Fibroblast of lung (primary cell): ENCODE measurements around the gene PCDHGA11. TPM values are rescaled to one million over a fixed set of nuclear protein-coding genes. Genes with fewer than 3 reads are reported as not detected.
A peak's percentile ranks its signal among the peaks of the same experiment; 100 is the strongest.

Experiments used
- DNase-seq, 2 donors: peaks; one replicate each; pipeline versions ENCODE4 v3.0.0 to v3.0.0-alpha.2; 2010; ENCODE audit warnings: low read depth in 2 of 2
- H2AFZ ChIP-seq: 2 replicates; pipeline ENCODE4 v1.5.1; 2012; ENCODE audit warnings: low read length, control low read depth, inconsistent platforms
- H3K27ac ChIP-seq: 2 replicates; pipeline ENCODE4 v1.5.1; 2011; ENCODE audit warnings: low read length, control low read depth; ENCODE audit not compliant: insufficient read depth
- H3K27me3 ChIP-seq: 2 replicates; pipeline ENCODE4 v1.5.1; 2011; ENCODE audit warnings: mild to moderate bottlenecking, low read length; ENCODE audit not compliant: control insufficient read depth, insufficient read depth
- H3K36me3 ChIP-seq: 2 replicates; pipeline ENCODE4 v1.5.1; 2011; ENCODE audit warnings: low read length; ENCODE audit not compliant: control insufficient read depth, insufficient read depth
- H3K4me1 ChIP-seq: 2 replicates; pipeline ENCODE4 v1.5.1; 2011; ENCODE audit warnings: low read length; ENCODE audit not compliant: control insufficient read depth, insufficient read depth; ENCODE audit errors: extremely low read depth
- H3K4me2 ChIP-seq: 2 replicates; pipeline ENCODE4 v1.5.1; 2011; ENCODE audit warnings: low read length, control low read depth; ENCODE audit not compliant: insufficient read depth; ENCODE audit errors: extremely low read depth
- H3K4me3 ChIP-seq, 4 experiments: fragments of 200-600 bp in 1 of 4; sonication (generic) in 1 of 4; replicated peaks in 1 of 4; 2 replicates each; pipeline ENCODE4 v1.5.1; 2011 to 2016; ENCODE audit warnings: low read length in 4 of 4, low read depth in 3 of 4, mild to moderate bottlenecking in 3 of 4, control low read depth in 2 of 4, inconsistent platforms in 1 of 4, mixed read lengths in 1 of 4; ENCODE audit not compliant: insufficient read depth in 1 of 4; ENCODE audit errors: control extremely low read depth in 1 of 4
- H3K79me2 ChIP-seq: 2 replicates; pipeline ENCODE4 v1.5.1; 2012; ENCODE audit warnings: mild to moderate bottlenecking, low read length, inconsistent platforms; ENCODE audit not compliant: control insufficient read depth, insufficient read depth
- H3K9ac ChIP-seq: 2 replicates; pipeline ENCODE4 v1.5.1; 2011; ENCODE audit warnings: mild to moderate bottlenecking, low read length, control low read depth; ENCODE audit not compliant: insufficient read depth
- H3K9me3 ChIP-seq: 2 replicates; pipeline ENCODE4 v1.5.1; 2012; ENCODE audit warnings: low read depth, low read length; ENCODE audit not compliant: control insufficient read depth, insufficient read depth
- H4K20me1 ChIP-seq: 2 replicates; pipeline ENCODE4 v1.5.1; 2011; ENCODE audit warnings: low read length; ENCODE audit not compliant: control insufficient read depth, insufficient read depth; ENCODE audit errors: extremely low read depth
- CTCF ChIP-seq, 2 donors: IDR thresholded peaks in 1 of 2; conservative IDR thresholded peaks in 1 of 2; 1 replicate in 1 of 2; 2 replicates in 1 of 2; pipeline ENCODE4 v1.5.1; 2011 to 2012; ENCODE audit warnings: low read length in 2 of 2, control low read depth in 1 of 2, inconsistent platforms in 1 of 2, low read depth in 1 of 2, mild to moderate bottlenecking in 1 of 2
- EZH2 ChIP-seq: IDR thresholded peaks from 2 replicates; pipeline ENCODE4 v1.5.1; 2012; ENCODE audit warnings: low read length, control low read depth, mild to moderate bottlenecking; ENCODE audit errors: missing control alignments
- polyA plus RNA-seq, 2 donors: library from polyadenylated mRNA; depleted of rRNA in 1 of 2; stranded (reverse) in 1 of 2; unstranded in 1 of 2; fragments of >200 nt; gene quantifications; 2 replicates each; pipeline ENCODE4 v1.2.1, GENCODE V29; 2011 to 2012; ENCODE audit warnings: missing spikeins in 1 of 2
- total RNA-seq: library from RNA; depleted of rRNA; stranded (reverse); fragments of >200 nt; gene quantifications from 2 replicates; pipeline ENCODE4 v1.2.1, GENCODE V29; 2014

PCDHGA11 gene
- total and polyA plus RNA-seq, 2 donors (not counting 1 experiment from before 2014, with no cell fraction given): 4.7 to 8.6 TPM

GRCh38 chr5:141441571-141442170 is 20.8 kb downstream of the PCDHGA11 start:
- H3K9ac ChIP-seq: no peak overlapping the region
- H3K27me3 ChIP-seq: no peaks in the 10 kb centered on the region
- no peak overlapping the region for H2AFZ ChIP-seq
- H3K4me1 ChIP-seq: no peaks in the 10 kb centered on the region
- no peaks in the 10 kb centered on the region for H3K79me2 ChIP-seq
- DNase-seq: no peak
- H3K4me3 ChIP-seq: no peak overlapping the region
- H3K36me3 ChIP-seq: no peaks in the 10 kb centered on the region
- no peak overlapping the region for H3K27ac ChIP-seq
- no peaks in the 10 kb centered on the region for H3K9me3 ChIP-seq
- no peak overlapping the region for H3K4me2 ChIP-seq
- no peaks in the 10 kb centered on the region for H4K20me1 ChIP-seq
- TF ChIP-seq EZH2 (no peak), CTCF (conservative IDR thresholded peaks at IDR 0.05 in 1 of 2, IDR thresholded peaks at IDR 0.05 in 1 of 2; ENCODE audit: low read depth in 1 of 2, low read length in 2 of 2) (no peak)

GRCh38 chr5:141465351-141465750 is 44.5 kb downstream of the PCDHGA11 start:
- Histone ChIP-seq H4K20me1 (no peaks in the 10 kb centered on the region), H3K27me3 (no peaks in the 10 kb centered on the region), H3K79me2 (no peaks in the 10 kb centered on the region), H3K4me3 (no peak overlapping the region), H3K27ac (no peak overlapping the region), H3K4me2 (no peak overlapping the region), H3K4me1 (no peaks in the 10 kb centered on the region), H3K9ac (no peak overlapping the region), H2AFZ (no peak overlapping the region), H3K9me3 (no peaks in the 10 kb centered on the region), H3K36me3 (no peaks in the 10 kb centered on the region)
- peak in 1 of 2 donors; percentile 74 for DNase-seq
- TF ChIP-seq EZH2 (no peak), CTCF (conservative IDR thresholded peaks at IDR 0.05 in 1 of 2, IDR thresholded peaks at IDR 0.05 in 1 of 2; ENCODE audit: low read depth in 1 of 2, low read length in 2 of 2) (no peak)

Other genes with a start within 250 kb of the PCDHGA11 start
Only the 30 nearest of the 37 such genes appear.
- gene PCDHB12, start 212.3 kb upstream of the PCDHGA11 start, total RNA-seq: 0.26 and 0.66 TPM in 2 replicates
- 0.02 and 0.27 TPM in 2 replicates for gene PCDHB12, start 212.3 kb upstream of the PCDHGA11 start, polyA plus RNA-seq
- 0.26 and 1.5 TPM in 2 replicates for gene PCDHB13, start 207.1 kb upstream of the PCDHGA11 start, total RNA-seq
- 0.24 and 0.62 TPM in 2 replicates for gene PCDHB13, start 207.1 kb upstream of the PCDHGA11 start, polyA plus RNA-seq
- 0.77 and 1.7 TPM in 2 replicates for gene PCDHB14, start 197.7 kb upstream of the PCDHGA11 start, total RNA-seq
- 0.18 and 0.86 TPM in 2 replicates for gene PCDHB14, start 197.7 kb upstream of the PCDHGA11 start, polyA plus RNA-seq
- 0.77 and 1.8 TPM in 2 replicates for gene PCDHB15, start 175.7 kb upstream of the PCDHGA11 start, total RNA-seq
- 0.12 and 0.31 TPM in 2 replicates for gene PCDHB15, start 175.7 kb upstream of the PCDHGA11 start, polyA plus RNA-seq
- gene SLC25A2, start 117.0 kb upstream of the PCDHGA11 start, total RNA-seq: 0.66 TPM in 1 of 2 replicates, not detected in the other
- not detected in 2 replicates for gene SLC25A2, start 117.0 kb upstream of the PCDHGA11 start, polyA plus RNA-seq
- 87.1 and 107 TPM in 2 replicates for gene TAF7, start 100.3 kb upstream of the PCDHGA11 start, total RNA-seq
- gene TAF7, start 100.3 kb upstream of the PCDHGA11 start, polyA plus RNA-seq: 64.9 and 73.0 TPM in 2 replicates
- gene PCDHGA1, start 90.5 kb upstream of the PCDHGA11 start, total RNA-seq: 1.0 and 1.8 TPM in 2 replicates
- 1.1 and 1.6 TPM in 2 replicates for gene PCDHGA1, start 90.5 kb upstream of the PCDHGA11 start, polyA plus RNA-seq
- 2.8 and 4.5 TPM in 2 replicates for gene PCDHGA2, start 82.3 kb upstream of the PCDHGA11 start, total RNA-seq
- gene PCDHGA2, start 82.3 kb upstream of the PCDHGA11 start, polyA plus RNA-seq: 4.2 and 5.8 TPM in 2 replicates
- 1.5 and 2.8 TPM in 2 replicates for gene PCDHGA3, start 77.2 kb upstream of the PCDHGA11 start, total RNA-seq
- 1.3 and 1.4 TPM in 2 replicates for gene PCDHGA3, start 77.2 kb upstream of the PCDHGA11 start, polyA plus RNA-seq
- 3.1 and 4.3 TPM in 2 replicates for gene PCDHGB1, start 71.0 kb upstream of the PCDHGA11 start, total RNA-seq
- 1.7 TPM in 2 replicates for gene PCDHGB1, start 71.0 kb upstream of the PCDHGA11 start, polyA plus RNA-seq
- gene PCDHGA4, start 66.0 kb upstream of the PCDHGA11 start, total RNA-seq: 2.8 and 7.6 TPM in 2 replicates
- 3.1 and 6.4 TPM in 2 replicates for gene PCDHGA4, start 66.0 kb upstream of the PCDHGA11 start, polyA plus RNA-seq
- gene PCDHGB2, start 61.1 kb upstream of the PCDHGA11 start, total RNA-seq: 3.1 and 4.6 TPM in 2 replicates
- gene PCDHGB2, start 61.1 kb upstream of the PCDHGA11 start, polyA plus RNA-seq: 2.3 and 5.7 TPM in 2 replicates
- gene PCDHGA5, start 56.9 kb upstream of the PCDHGA11 start, total RNA-seq: 1.5 and 2.6 TPM in 2 replicates
- 1.2 and 1.4 TPM in 2 replicates for gene PCDHGA5, start 56.9 kb upstream of the PCDHGA11 start, polyA plus RNA-seq
- gene PCDHGB3, start 50.8 kb upstream of the PCDHGA11 start, total RNA-seq: 3.1 and 5.8 TPM in 2 replicates
- 2.5 and 2.9 TPM in 2 replicates for gene PCDHGB3, start 50.8 kb upstream of the PCDHGA11 start, polyA plus RNA-seq
- gene PCDHGA6, start 47.2 kb upstream of the PCDHGA11 start, total RNA-seq: 3.1 and 4.8 TPM in 2 replicates
- gene PCDHGA6, start 47.2 kb upstream of the PCDHGA11 start, polyA plus RNA-seq: 3.9 and 4.2 TPM in 2 replicates
- gene PCDHGA7, start 38.3 kb upstream of the PCDHGA11 start, total RNA-seq: 2.8 and 6.8 TPM in 2 replicates
- gene PCDHGA7, start 38.3 kb upstream of the PCDHGA11 start, polyA plus RNA-seq: 2.7 and 3.0 TPM in 2 replicates
- 10.0 and 18.3 TPM in 2 replicates for gene PCDHGB4, start 33.4 kb upstream of the PCDHGA11 start, total RNA-seq
- 13.3 and 15.5 TPM in 2 replicates for gene PCDHGB4, start 33.4 kb upstream of the PCDHGA11 start, polyA plus RNA-seq
- 2.6 and 4.6 TPM in 2 replicates for gene PCDHGA8, start 28.4 kb upstream of the PCDHGA11 start, total RNA-seq
- gene PCDHGA8, start 28.4 kb upstream of the PCDHGA11 start, polyA plus RNA-seq: 0.76 and 1.1 TPM in 2 replicates
- gene PCDHGB5, start 23.1 kb upstream of the PCDHGA11 start, total RNA-seq: 17.5 and 21.5 TPM in 2 replicates
- gene PCDHGB5, start 23.1 kb upstream of the PCDHGA11 start, polyA plus RNA-seq: 19.6 TPM in 2 replicates
- gene PCDHGA9, start 18.3 kb upstream of the PCDHGA11 start, total RNA-seq: 2.6 and 4.8 TPM in 2 replicates
- gene PCDHGA9, start 18.3 kb upstream of the PCDHGA11 start, polyA plus RNA-seq: 3.2 and 3.3 TPM in 2 replicates
- 3.9 and 4.3 TPM in 2 replicates for gene PCDHGB6, start 13.0 kb upstream of the PCDHGA11 start, total RNA-seq
- 2.6 and 2.8 TPM in 2 replicates for gene PCDHGB6, start 13.0 kb upstream of the PCDHGA11 start, polyA plus RNA-seq
- 7.4 and 10.2 TPM in 2 replicates for gene PCDHGA10, start 8.1 kb upstream of the PCDHGA11 start, total RNA-seq
- 3.8 and 4.2 TPM in 2 replicates for gene PCDHGA10, start 8.1 kb upstream of the PCDHGA11 start, polyA plus RNA-seq
- gene PCDHGB7, start 3.4 kb upstream of the PCDHGA11 start, total RNA-seq: 13.0 and 13.6 TPM in 2 replicates
- gene PCDHGB7, start 3.4 kb upstream of the PCDHGA11 start, polyA plus RNA-seq: 11.3 and 15.3 TPM in 2 replicates
- 9.2 and 13.7 TPM in 2 replicates for gene PCDHGA12, start 9.5 kb downstream of the PCDHGA11 start, total RNA-seq
- gene PCDHGA12, start 9.5 kb downstream of the PCDHGA11 start, polyA plus RNA-seq: 11.9 and 14.1 TPM in 2 replicates
- 59.0 and 63.4 TPM in 2 replicates for gene PCDHGC3, start 54.9 kb downstream of the PCDHGA11 start, total RNA-seq
- gene PCDHGC3, start 54.9 kb downstream of the PCDHGA11 start, polyA plus RNA-seq: 106 and 109 TPM in 2 replicates
- 1.5 and 3.0 TPM in 2 replicates for gene PCDHGC4, start 64.0 kb downstream of the PCDHGA11 start, total RNA-seq
- 0.48 and 0.76 TPM in 2 replicates for gene PCDHGC4, start 64.0 kb downstream of the PCDHGA11 start, polyA plus RNA-seq
- gene PCDHGC5, start 68.0 kb downstream of the PCDHGA11 start, total RNA-seq: 1.3 and 2.6 TPM in 2 replicates
- gene PCDHGC5, start 68.0 kb downstream of the PCDHGA11 start, polyA plus RNA-seq: 0.97 and 1.1 TPM in 2 replicates
- 17.2 and 21.1 TPM in 2 replicates for gene DIAPH1, start 197.9 kb downstream of the PCDHGA11 start, total RNA-seq
- 30.9 and 59.5 TPM in 2 replicates for gene DIAPH1, start 197.9 kb downstream of the PCDHGA11 start, polyA plus RNA-seq
- 45.7 and 56.8 TPM in 2 replicates for gene HDAC3, start 215.8 kb downstream of the PCDHGA11 start, total RNA-seq
- 67.9 and 69.6 TPM in 2 replicates for gene HDAC3, start 215.8 kb downstream of the PCDHGA11 start, polyA plus RNA-seq
- gene RELL2, start 215.9 kb downstream of the PCDHGA11 start, total RNA-seq: 2.6 and 3.0 TPM in 2 replicates
- gene RELL2, start 215.9 kb downstream of the PCDHGA11 start, polyA plus RNA-seq: 3.7 and 4.0 TPM in 2 replicates